Lower leg skin (tissue), 4 donors: ENCODE measurements around the gene SNX6. TPM values are rescaled to one million over a fixed set of nuclear protein-coding genes. Genes with fewer than 3 reads are reported as not detected.

Experiments
- DNase-seq, 2 donors: peaks; one replicate each; pipeline ENCODE4 v3.0.0-alpha.2; 2019; ENCODE audit warnings: low spot score in 2 of 2
- H3K4me3 ChIP-seq: fragments of 200-600 bp; sonication (generic); 2 replicates; pipeline ENCODE4 v1.5.1; 2017; ENCODE audit warnings: mild to moderate bottlenecking, low read depth; ENCODE audit not compliant: poor library complexity, severe bottlenecking
- CTCF ChIP-seq, 3 donors: fragments of 450-650 bp; IDR thresholded peaks; one replicate each; pipeline ENCODE4 v1.5.1; 2016; ENCODE audit warnings: antibody characterized with exemption in 3 of 3, mild to moderate bottlenecking in 3 of 3, moderate library complexity in 2 of 3
- POLR2A ChIP-seq, 2 donors: fragments of 450-650 bp; IDR thresholded peaks; one replicate each; pipeline ENCODE4 v1.6.1; 2016 to 2017; ENCODE audit warnings: antibody characterized with exemption in 2 of 2, mild to moderate bottlenecking in 1 of 2, moderate library complexity in 1 of 2
- WGBS, 2 donors: methylation state at CpG; one replicate each; pipeline ENCODE4 v1.1.5; 2018; 5-methylcytosine and 5-hydroxymethylcytosine counted together
- intact Hi-C: fragments of 100-400 bp; cut with DNase I; formaldehyde crosslinking; loops from one replicate; pipeline ENCODE4 v1.15.0; 2023; ENCODE audit warnings: low total_unique reads
- total RNA-seq, 4 donors: library from RNA; depleted of rRNA; stranded (reverse); fragments of >200 nt; gene quantifications; one replicate each; pipeline ENCODE4 v1.1.0, GENCODE V29; 2016

Gene SNX6
- total RNA-seq, 4 donors from 2014 or later: 66.9 to 74.6 (median 73.5) TPM

GRCh38 chr14:34619471-34619870 is 10.5 kb downstream of the SNX6 start:
- no peak overlapping the region for H3K4me3 ChIP-seq
- TF ChIP-seq POLR2A (IDR thresholded peaks at IDR 0.05): no peak
- no peak for TF ChIP-seq CTCF (IDR thresholded peaks at IDR 0.05)
- no peak for DNase-seq
- 72 to 82% methylated on average over 3 of the region's 3 CpGs for WGBS, 2 donors
- intact Hi-C loops: no loop called here

GRCh38 chr14:34616360-34616759 is 13.6 kb downstream of the SNX6 start:
- intact Hi-C loops: no loop called here
- WGBS, 2 donors: 97 to 99% methylated on average over 6 of the region's 6 CpGs

GRCh38 chr14:34615507-34615906 is 14.4 kb downstream of the SNX6 start:
- WGBS, 2 donors: 98% methylated on average over 6 of the region's 6 CpGs
- no peak for DNase-seq
- intact Hi-C loops: no loop called here
- H3K4me3 ChIP-seq: no peak overlapping the region
- TF ChIP-seq CTCF (IDR thresholded peaks at IDR 0.05) (no peak), POLR2A (IDR thresholded peaks at IDR 0.05) (no peak)

More at GRCh38 chr14:34616360-34616759, 13.6 kb downstream of the SNX6 start:
- no peak for TF ChIP-seq POLR2A (IDR thresholded peaks at IDR 0.05)
- no peak for TF ChIP-seq CTCF (IDR thresholded peaks at IDR 0.05)
- DNase-seq: no peak
- no peak overlapping the region for H3K4me3 ChIP-seq

GRCh38 chr14:34614638-34615037 is 15.3 kb downstream of the SNX6 start:
- no peak overlapping the region for H3K4me3 ChIP-seq
- intact Hi-C loops: no loop called here
- DNase-seq: peak in 1 of 2 donors; percentile 37
- TF ChIP-seq POLR2A (IDR thresholded peaks at IDR 0.05) (no peak), CTCF (IDR thresholded peaks at IDR 0.05) (no peak)
- WGBS, 2 donors: 95 to 99% methylated on average over 4 of the region's 4 CpGs

- 62 to 75% methylated on average over 3 of the region's 3 CpGs for WGBS, 2 donors
- peak in 1 of 2 donors; percentile 46 for DNase-seq
- no peak overlapping the region for H3K4me3 ChIP-seq
- intact Hi-C loops: no loop called here
- no peak for TF ChIP-seq CTCF (IDR thresholded peaks at IDR 0.05)
Measured at GRCh38 chr14:34610101-34610500, 19.8 kb downstream of the SNX6 start.

GRCh38 chr14:34605461-34605860 is 24.5 kb downstream of the SNX6 start:
- intact Hi-C loops: no loop called here
- WGBS, 2 donors: 91 to 92% methylated on average over 2 of the region's 2 CpGs
- no peak for DNase-seq
- TF ChIP-seq CTCF (IDR thresholded peaks at IDR 0.05): no peak
- TF ChIP-seq POLR2A (IDR thresholded peaks at IDR 0.05): no peak
- H3K4me3 ChIP-seq: no peak overlapping the region
